GM18505 (cell line): ENCODE data around the gene AIM2.

ENCODE experiments used
- ATAC-seq: cut with Tn5 transposase; IDR thresholded peaks from one replicate; pipeline ENCODE4 v1.9.1; 2021; ENCODE audit not compliant: unreplicated experiment
- POLR2A ChIP-seq: IDR thresholded peaks from 4 replicates; pipeline ENCODE4 v1.6.1; 2011; ENCODE audit warnings: borderline replicate concordance; ENCODE audit not compliant: insufficient read depth, insufficient read length; ENCODE audit errors: extremely low read depth

AIM2 gene

DNA sequence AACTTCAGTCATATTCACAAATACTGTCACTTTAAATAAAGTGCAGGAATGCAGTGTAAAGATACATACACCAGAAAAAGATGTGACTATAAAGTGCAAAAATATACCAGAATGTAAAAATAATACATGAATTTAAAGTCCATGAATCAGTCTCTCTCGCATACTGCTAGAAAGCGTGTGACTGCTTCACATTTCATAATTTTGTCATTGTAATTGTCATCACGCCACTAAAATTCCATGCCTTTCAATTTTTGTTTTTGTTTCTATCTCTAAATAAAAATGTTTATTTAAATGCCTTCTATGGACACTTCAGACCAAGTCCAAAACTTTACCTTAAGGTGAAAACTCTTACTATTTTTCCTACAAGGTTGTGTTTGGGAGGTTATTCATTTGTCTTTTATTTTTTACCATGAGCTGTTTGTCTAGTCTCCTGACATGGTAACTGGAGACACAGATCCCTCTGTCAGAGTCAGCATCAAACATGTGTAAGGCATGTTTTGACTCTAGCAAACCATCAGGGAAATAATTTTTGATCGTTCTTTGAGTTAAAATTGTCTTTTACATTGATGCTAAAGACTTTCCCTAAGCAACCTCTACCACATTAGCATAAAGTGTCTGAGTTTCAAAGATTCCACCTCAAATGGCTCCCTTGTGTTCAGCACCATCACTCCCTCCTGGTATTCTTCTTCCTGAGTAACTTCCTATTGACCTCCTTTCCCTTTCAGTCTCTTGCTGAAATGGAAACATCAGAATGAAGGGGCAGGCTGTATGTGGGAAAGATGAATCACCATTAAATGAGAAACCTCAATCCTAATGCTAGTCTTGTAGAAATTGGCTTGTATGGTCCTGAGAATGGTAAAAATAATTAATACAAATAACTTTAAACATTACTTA lies 14.0 kb upstream of the AIM2 start:
- TF ChIP-seq POLR2A: no peak
- no peak for ATAC-seq

DNA sequence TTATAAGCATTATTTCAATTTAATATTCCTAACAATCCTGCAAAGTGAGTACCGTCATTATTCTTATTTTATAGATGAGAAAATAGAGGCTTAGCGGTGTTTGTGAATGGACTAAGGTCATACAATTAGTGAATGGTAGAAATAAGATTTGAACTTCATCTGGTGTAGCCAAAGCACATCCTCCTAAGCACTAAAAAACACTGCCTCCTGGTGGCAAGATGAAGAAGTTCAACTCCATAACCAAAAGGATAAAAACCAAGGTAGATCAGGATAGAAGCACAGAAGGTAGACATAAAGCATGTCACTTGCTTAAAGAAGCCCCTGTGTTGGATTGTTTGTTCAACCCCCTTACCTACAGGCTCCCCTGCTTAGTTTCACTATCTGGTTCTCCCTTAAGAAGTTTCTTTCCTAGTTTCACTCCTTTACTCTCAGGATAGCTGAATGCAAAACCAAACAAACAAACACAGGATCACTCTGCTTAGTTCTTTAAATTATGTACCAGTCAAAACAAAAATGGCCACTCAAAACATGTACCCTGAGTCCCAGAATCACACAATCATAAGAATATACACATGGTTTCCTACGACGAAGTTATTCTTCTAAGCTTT lies 12.7 kb upstream of the AIM2 start:
- TF ChIP-seq POLR2A: no peak
- no peak for ATAC-seq

DNA sequence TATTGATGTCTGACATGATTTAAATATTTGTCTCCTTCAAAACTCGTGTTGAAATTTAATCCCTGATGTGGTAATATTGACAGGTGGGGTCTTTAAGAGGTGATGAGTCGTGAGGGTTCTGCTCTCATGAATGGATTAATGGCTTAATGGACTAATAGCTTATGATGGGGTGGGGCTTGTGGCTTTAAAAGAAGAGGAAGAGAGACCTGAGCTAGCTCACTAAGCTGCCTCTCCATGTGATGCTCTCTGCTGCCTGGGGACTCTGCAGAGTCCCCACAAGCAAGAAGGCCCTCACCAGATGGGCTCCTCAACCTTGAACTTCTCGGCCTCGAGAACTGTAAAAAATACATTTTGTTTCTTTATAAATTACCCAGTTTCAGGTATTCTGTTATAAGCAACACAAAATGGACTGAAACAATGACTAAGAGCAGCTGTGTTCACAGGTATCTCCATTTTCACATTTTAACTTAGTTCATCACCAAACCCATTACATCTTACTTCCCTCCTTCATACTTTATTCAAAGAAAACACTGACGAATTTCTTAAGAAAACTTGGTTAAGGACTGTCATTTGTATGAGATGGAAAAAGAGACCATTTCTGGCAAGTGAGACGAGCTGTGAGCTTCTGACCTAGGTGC lies 12.1 kb upstream of the AIM2 start:
- no peak for ATAC-seq
- TF ChIP-seq POLR2A: no peak

DNA sequence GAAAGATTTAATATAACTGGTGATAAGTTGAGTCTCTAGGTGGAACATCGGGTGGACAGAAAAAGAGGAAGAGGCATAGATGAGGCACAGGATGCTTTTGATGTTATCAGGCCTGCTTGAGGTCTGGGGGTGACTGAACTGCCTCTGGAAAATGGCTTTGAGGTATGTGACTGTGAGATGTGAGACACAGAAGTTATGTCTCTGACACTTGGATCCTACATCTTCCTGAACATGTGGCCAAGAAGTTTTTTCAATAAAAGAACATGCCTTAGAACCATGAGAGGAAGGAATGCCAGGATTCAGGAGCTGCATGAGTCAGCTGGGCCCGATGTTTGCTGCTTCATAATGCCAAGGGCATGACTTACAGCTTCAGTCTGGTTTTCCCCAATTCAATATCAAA lies 11.5 kb upstream of the AIM2 start:
- TF ChIP-seq POLR2A: no peak
- ATAC-seq: no peak

DNA sequence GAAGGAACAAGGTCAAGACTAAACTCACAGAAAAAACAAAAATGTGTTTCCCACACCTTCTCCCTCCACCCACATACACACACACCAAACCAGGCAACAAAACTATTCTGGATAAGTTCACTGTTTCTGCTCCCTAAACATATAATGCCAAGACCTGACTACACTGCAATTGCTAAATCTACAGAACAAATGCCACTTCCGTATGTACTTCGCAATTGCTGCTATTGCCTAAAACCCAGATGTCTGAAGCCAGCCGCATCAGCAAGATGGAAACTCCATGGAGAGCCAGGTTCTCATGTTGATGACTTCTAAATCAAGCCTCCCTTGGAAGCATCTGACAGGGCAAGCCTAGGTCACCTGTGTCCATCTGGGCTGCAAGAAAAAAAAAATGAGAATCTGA lies 8.3 kb upstream of the AIM2 start:
- TF ChIP-seq POLR2A: no peak
- ATAC-seq: no peak

DNA sequence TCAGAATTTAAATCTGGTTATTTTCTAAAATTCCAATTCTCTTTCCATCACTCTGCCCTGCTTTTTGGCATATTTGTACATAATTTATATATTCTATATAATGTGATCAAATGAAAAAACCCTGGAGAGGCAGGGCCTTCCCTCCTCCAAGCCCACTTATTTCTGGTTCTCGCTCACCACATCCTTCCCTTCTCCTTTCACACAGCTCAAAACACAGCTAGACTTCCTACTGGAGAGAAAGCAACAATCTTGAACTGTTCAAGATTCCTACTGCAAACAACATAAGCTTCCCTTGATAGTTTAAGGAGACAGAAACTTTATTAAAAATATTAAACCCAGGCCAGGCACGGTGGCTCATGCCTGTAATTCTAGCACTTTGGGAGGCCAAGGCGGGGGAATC lies 7.6 kb upstream of the AIM2 start:
- no peak for ATAC-seq
- no peak for TF ChIP-seq POLR2A

DNA sequence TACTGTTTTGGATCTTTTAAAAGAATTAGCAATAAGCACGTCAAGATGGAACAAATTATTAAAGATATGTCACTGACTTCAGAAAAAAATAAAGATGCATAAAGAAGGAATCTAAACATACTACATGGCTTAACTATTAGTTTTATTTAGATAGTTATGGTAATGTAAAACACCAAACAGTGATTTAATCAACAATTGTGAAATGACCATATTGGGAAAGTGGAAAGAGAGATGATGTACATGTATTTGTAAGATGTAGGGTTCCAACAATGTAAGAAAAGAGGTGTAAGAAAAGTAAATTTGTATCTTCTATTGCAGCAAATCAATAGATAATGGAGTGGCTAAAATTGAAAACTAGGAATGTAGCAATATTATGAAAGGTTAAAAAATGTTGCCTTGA lies 6.4 kb upstream of the AIM2 start:
- no peak for TF ChIP-seq POLR2A
- no peak for ATAC-seq

DNA sequence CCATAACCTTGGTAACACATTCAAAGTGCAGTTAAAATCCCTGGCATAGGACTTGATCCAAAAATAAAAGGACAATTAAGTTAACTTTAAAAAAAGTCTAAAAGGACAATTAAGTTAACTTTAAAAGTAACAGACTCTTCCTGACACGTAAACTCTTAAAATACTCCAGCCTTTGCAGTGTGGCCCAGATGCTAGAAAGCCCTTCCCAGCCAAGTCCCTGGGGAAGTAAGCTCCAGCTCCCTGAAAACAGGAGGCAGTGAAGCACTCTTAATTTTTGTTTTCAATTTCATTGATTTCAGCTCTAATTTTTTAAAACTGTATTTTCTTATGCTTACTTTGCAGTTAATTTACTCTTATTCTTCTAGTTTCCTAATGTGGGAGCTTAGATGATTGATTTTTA lies 5.1 kb upstream of the AIM2 start:
- TF ChIP-seq POLR2A: no peak
- no peak for ATAC-seq

DNA sequence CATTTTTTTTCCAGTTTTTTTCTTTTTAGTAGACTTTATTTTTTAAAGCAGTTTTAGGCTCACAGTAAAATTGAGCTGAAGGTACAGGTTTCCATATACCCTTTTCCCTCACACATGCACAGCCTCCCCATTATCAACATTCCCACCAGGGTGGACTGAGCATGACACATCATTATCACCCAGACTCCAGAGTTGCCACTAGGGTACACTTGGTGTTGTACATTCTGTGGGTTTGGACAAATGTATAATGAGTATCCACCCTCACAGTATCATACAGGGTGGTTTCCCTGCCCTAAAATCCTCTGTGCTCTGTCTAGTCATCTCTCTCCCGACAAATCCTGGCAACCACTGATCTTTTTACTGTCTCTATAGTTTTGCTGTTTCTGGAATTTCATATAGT lies 3.0 kb upstream of the AIM2 start:
- no peak for ATAC-seq
- TF ChIP-seq POLR2A: no peak

DNA sequence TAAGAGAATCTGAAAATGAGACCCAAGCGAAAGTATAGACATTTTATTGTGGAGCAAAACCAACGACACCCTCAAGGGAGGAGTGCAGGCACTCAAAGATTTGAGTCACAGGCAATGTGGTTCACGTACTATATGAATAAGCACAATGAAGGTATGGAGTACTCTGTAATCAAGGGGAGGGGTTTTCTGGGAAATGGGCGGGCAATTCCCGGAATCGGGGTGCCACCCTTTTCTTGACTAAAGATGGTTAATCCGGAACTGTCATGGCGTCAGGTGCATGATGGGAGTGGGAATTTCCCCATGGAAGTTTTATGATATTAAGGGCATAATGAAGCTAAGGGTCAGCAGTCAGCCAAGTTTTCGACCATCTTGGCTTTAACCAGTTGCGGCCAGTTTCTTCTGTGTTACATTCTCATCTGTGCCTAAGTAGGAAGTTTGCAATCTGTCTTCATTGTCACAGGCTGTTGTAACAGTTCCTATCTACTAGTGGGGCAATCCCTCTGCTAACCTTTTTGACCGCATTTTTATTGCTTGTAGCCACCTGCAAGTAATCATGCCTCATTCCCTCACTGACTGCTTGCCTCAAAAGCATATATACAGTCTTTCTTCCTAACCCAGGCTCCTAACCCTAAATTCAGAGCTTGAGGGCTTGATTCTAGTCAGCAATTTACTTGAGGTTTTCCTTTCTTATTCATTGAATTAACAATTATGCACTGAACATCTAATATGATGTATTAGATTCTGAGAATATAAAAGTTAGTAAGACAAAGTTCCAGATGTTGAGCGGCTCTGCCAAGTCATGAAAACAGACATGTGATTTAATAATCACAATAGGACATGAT lies 775 bp upstream of the AIM2 start:
- ATAC-seq: peak; percentile 73
- peak; percentile 44 for TF ChIP-seq POLR2A

DNA sequence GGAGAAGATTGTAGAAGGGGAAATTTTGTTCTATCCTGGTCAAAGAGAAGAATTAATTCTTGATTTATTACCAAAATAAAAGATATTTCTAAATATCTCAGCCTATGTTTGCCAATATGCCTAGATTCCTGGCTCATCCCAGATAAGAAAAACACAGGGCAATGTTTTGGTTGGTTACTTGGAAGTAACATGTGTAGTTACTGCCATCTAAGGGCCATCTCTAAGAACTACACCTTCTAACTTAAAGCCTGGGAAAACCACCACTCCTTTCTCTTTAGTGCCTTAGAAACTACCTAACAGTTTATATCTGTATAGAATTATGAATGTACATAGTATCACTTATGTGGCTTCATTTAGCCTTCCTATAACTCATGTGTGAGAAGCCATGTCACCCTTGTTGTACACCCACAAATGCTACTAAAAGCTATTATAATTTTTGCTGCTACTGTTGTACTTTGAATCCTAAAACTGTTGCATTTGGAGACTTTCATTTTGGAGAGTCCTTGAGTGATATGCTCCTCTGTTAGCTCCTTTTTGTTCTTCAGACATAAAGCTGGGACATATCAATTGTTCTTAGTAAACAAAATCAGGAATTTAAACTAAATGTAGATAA lies 4.5 kb downstream of the AIM2 start:
- no peak for ATAC-seq

DNA sequence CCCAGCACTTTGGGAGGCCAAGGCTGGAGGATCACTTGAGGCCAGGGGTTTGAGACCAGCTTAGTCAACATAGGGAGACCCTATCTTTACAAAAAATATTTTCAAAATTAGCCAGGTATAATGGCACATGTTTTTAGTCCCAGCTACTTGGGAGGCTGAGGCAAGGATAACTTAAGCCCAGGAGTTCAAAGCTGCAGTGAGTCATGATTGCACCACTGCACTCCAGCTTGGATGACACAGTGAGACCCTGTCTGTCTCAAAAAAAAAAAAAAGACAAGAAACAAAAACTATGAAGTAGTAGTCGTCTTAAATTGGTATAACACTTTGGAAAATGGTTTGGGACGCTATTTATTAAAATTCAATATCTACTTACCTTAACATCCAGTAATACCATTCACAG lies 7.7 kb downstream of the AIM2 start:
- no peak for TF ChIP-seq POLR2A
- no peak for ATAC-seq

More for the DNA sequence above, 4.5 kb downstream of the AIM2 start:
- TF ChIP-seq POLR2A: no peak
